ENCODE measurements around the gene NRCAM. TPM values are rescaled to one million over a fixed set of nuclear protein-coding genes. Genes with fewer than 3 reads are reported as not detected.

Gene NRCAM
- total and polyA plus RNA-seq, 2 of the 8 experiments (the other 6 are each of a cell fraction or from before 2014, with no cell fraction given) = 2.7 to 3.8 TPM

GRCh38 chr7:108413337-108413736 is 42.9 kb downstream of the NRCAM start:
- no peak overlapping the region for H2BK20ac ChIP-seq (ENCODE audit: low read length)
- H4K5ac ChIP-seq (ENCODE audit: insufficient read length, low read depth, low read length) = no peak overlapping the region
- TF ChIP-seq TBP (IDR thresholded peaks at IDR 0.05; ENCODE audit: low read depth, low read length) (no peak), MAX (IDR thresholded peaks at IDR 0.05) (no peak), JUND (IDR thresholded peaks at IDR 0.05; ENCODE audit: low read length) (no peak), CHD2 (IDR thresholded peaks at IDR 0.05; ENCODE audit: low read length) (no peak), SP4 (IDR thresholded peaks at IDR 0.05; ENCODE audit: low read length) (no peak), POU5F1 (IDR thresholded peaks at IDR 0.05; ENCODE audit: low read depth, low read length) (no peak), ATF3 (IDR thresholded peaks at IDR 0.05; ENCODE audit: insufficient read depth, low read depth, low read length) (no peak), RFX5 (IDR thresholded peaks at IDR 0.05; ENCODE audit: borderline replicate concordance, low read depth, low read length) (no peak), EP300 (IDR thresholded peaks at IDR 0.05; ENCODE audit: borderline replicate concordance in 1 of 2, low read depth in 2 of 2, low read length in 2 of 2) (no peak), SIN3A (conservative IDR thresholded peaks at IDR 0.05 in 1 of 2, IDR thresholded peaks at IDR 0.05 in 1 of 2; ENCODE audit: low read depth in 1 of 2, low read length in 2 of 2) (no peak)
- H3K27ac ChIP-seq (ENCODE audit: low read depth, low read length) = no peak overlapping the region
- no peak overlapping the region for H2BK120ac ChIP-seq (replicated peaks; ENCODE audit: low read depth, low read length)
- no peaks in the 10 kb centered on the region for H4K20me1 ChIP-seq (replicated peaks in 1 of 2; ENCODE audit: control insufficient read depth in 1 of 2, insufficient read depth in 2 of 2, low read length in 2 of 2)
- no peak overlapping the region for H3K18ac ChIP-seq (ENCODE audit: extremely low read depth, low read length)
- H3K79me1 ChIP-seq (ENCODE audit: low read depth, low read length) = no peaks in the 10 kb centered on the region
- ChIA-PET POLR2A (ENCODE audit: partially characterized antibody) (no interaction called here), CTCF (ENCODE audit: partially characterized antibody) (interaction anchor here (0.7 to 1.2 kb wide), 3 partner anchors 9 to 29 kb away, joined by 3 read pairs; no protein-coding TSS in a partner anchor)
- no peak overlapping the region for H3K9ac ChIP-seq (replicated peaks in 1 of 4; ENCODE audit: extremely low read depth in 1 of 4, low read depth in 3 of 4, low read length in 3 of 4)
- H3K36me3 ChIP-seq (ENCODE audit: control insufficient read depth in 2 of 4, insufficient read depth in 4 of 4, low read length in 3 of 4) = no peaks in the 10 kb centered on the region
- DNase-seq (ENCODE audit: low read depth in 1 of 2, low spot score in 2 of 2) (no peak), FAIRE-seq (no peak)
- no peak overlapping the region for H3K4me2 ChIP-seq (ENCODE audit: insufficient read depth in 1 of 2, low read depth in 2 of 2, low read length in 2 of 2)
- no peak overlapping the region for H3K23ac ChIP-seq (ENCODE audit: insufficient read length)
- H2AFZ ChIP-seq (ENCODE audit: low read length) = no peak overlapping the region
- H3K56ac ChIP-seq (replicated peaks; ENCODE audit: insufficient read length, low read depth, low read length) = no peak overlapping the region
- H2BK12ac ChIP-seq (ENCODE audit: low read depth, low read length) = no peak overlapping the region
- no peak overlapping the region for H3K4ac ChIP-seq (replicated peaks; ENCODE audit: insufficient read length, low read depth, low read length)
- H3K79me2 ChIP-seq (ENCODE audit: control insufficient read depth in 1 of 2, insufficient read depth in 2 of 2, low read length in 2 of 2) = no peaks in the 10 kb centered on the region
- no peak overlapping the region for H2BK15ac ChIP-seq (ENCODE audit: low read length)
- H3K23me2 ChIP-seq (ENCODE audit: low read depth, low read length) = no peaks in the 10 kb centered on the region
- no peaks in the 10 kb centered on the region for H3K9me3 ChIP-seq (ENCODE audit: insufficient read depth in 2 of 2, low read depth in 1 of 2, low read length in 1 of 2)
- no peak overlapping the region for H2BK5ac ChIP-seq (ENCODE audit: low read depth, low read length)
- peaks cover 0 to 5% (median 0%) of the 10 kb centered on the region in 4 experiments; a peak in 1 of 7 replicates for H3K4me1 ChIP-seq (replicated peaks in 1 of 4; ENCODE audit: control insufficient read depth in 3 of 4, insufficient read depth in 4 of 4, low read length in 3 of 4)
- H2AK5ac ChIP-seq (ENCODE audit: low read depth, low read length) = no peak overlapping the region
- no peaks in the 10 kb centered on the region for H3K27me3 ChIP-seq (replicated peaks in 1 of 4; ENCODE audit: control insufficient read depth in 3 of 4, extremely low read depth in 1 of 4, insufficient read depth in 3 of 4, low read length in 3 of 4)
- no peak overlapping the region for H3K4me3 ChIP-seq (ENCODE audit: extremely low read depth in 1 of 4, insufficient read depth in 2 of 4, low read depth in 3 of 4, low read length in 4 of 4)
- no peak overlapping the region for H3K14ac ChIP-seq (ENCODE audit: insufficient read length)
- no peak overlapping the region for H4K8ac ChIP-seq (ENCODE audit: extremely low read depth, insufficient read depth, low read length)
- H4K91ac ChIP-seq (replicated peaks; ENCODE audit: insufficient read length, low read length) = no peak overlapping the region

Data from H1 (cell line).